LNCAP (cell line): ENCODE data around the gene ORC1.

ENCODE experiments used
- CTCF ChIP-seq: fragments of 450-650 bp; IDR thresholded peaks from 2 replicates; pipeline ENCODE4 v1.5.1; 2017; ENCODE audit warnings: mild to moderate bottlenecking

Gene ORC1

DNA sequence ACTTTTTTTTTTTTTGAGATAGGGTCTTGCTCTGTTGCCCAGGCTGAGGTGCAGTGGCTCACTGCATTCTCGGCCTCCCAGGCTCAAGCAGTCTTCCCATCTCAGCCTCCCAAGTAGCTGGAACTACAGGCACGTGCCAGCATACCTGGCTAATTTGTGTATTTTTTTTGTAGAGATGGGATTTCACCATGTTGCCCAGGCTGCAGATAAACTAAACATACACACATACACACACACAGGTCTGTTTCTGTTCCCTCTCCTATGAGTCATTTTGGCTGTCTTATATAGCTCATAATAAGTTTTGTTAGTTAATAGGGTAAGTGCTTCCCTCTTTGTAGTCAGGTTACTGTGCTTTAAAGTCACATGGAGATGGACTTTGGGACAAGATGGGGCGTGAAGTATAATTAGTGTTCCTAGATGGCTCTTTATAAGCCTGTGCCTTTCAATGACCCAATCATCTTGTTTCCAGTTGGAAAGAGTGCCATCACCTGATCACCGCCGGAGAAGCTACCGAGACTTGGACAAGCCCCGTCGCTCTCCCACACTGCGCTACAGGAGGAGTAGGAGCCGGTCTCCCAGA is 9.3 kb upstream of the ORC1 start:
- TF ChIP-seq CTCF = no peak

DNA sequence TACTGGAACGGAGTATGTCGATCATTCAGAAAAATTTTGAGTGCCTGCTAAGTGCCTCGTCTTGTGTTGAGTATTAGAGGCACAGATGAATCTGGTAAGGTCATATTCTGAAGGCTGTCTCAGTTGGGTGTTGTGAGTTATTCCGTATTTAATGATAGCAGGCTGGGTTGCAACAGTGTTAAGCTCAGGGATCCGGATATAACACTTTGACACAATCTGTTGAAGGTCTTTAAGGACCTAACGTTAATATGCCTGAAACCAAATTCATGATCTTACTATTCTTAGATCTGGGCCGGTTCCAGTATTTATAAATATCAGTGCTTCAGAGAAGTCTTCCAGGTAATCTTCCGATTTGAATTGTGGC is 734 bp upstream of the ORC1 start:
- no peak; the same call in 1 of the 2 replicates for TF ChIP-seq CTCF

DNA sequence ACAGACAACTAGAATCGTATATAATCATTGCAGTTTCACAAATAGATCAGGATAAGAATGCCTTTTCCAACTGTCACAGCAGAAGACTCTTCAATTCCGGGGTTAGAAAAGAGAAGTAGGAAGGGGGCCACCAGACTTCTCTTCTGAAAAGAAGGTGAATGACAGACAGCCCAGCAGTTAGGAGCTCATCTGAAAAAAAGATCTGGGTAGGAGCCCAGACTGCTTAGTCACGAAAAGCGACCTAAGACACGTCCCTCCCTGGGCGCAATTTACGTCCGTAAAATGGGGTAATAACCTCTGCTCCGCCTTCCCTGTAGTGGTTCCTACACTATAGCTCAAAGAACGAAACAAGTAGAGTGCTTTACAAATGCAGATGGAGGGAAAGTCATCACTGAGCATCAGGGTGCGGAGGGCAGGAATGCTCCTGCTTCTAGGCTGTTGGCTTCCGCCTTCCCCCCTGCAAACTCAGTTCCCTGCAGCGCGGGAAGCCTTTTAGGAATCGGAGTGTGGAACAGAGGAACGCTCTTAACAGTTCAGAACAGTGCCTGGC is 582 bp downstream of the ORC1 start:
- TF ChIP-seq CTCF = no peak

DNA sequence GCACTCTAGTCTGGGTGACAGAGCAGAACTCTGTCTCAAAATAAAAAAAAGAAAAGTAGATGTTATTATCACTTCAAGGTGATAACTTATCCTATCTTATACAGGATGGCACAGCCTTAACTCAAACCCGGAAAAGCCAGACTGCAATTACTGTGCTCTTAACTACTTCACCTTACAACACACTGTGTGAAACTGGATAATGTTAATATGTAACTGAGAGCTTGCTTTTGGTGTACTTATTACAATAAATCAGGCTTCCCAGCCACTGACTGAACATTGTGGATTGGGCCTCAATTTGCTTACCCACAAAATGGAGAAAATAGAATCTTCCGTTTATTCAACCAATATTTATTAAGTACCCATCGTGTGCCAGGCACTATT is 1.4 kb downstream of the ORC1 start:
- TF ChIP-seq CTCF = no peak

DNA sequence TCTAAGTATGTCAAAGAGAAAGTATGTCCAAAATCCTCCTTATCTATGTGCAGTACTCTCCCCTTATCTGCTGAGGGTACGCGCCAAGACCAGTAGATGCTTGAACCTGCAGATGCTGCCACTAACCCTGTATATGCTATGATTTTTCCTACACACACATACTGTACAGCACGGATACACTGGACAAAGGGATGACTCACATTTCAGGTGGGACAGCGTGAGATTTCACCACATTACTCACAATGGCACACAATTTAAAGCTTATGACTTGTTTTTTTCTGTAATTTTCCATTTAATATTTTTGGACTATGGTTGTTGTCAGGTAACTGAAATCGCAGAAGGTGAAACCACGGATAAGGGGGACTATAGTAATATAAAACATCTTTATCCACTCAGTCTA is 4.1 kb downstream of the ORC1 start:
- no peak for TF ChIP-seq CTCF

GRCh38 chr1:52399629-52400028 is 4.6 kb downstream of the ORC1 start:
- no peak for TF ChIP-seq CTCF

DNA sequence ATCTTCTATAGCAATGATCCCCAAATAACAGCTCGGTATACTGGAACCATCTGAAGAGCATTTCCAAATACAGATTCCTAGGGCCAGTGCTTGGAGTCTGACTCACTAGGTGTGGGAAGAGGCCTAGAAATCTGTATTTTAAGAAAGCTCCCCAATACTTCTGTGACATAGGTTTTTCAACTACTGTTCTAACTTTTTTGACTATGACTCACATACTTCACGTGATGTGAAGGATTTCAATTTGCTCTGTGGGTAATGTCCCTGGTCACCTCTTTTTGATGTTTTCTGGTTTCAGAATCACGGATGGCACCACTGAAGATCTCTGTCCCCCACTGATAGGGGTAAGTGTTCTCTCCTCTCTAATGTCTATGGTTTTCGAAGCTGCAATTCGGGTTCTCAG is 11.0 kb downstream of the ORC1 start:
- TF ChIP-seq CTCF = no peak

GRCh38 chr1:52386458-52386857 is 17.8 kb downstream of the ORC1 start:
- no peak for TF ChIP-seq CTCF
